ENCODE results near the gene TAB2. TPM values are rescaled to one million over a fixed set of nuclear protein-coding genes. Genes with fewer than 3 reads are reported as not detected.

The TAB2 gene
- total RNA-seq, 1 experiment from 2014 or later = 52.0 TPM

- DNase-seq (ENCODE audit: low spot score) = no peak
- in situ Hi-C loops (cut with HindIII; ENCODE audit: low sequenced_read_pairs) = no loop called here
Measured at GRCh38 chr6:149393002-149393679, 75.6 kb downstream of the TAB2 start.

GRCh38 chr6:149395185-149395584 is 77.7 kb downstream of the TAB2 start:
- in situ Hi-C loops (cut with HindIII; ENCODE audit: low sequenced_read_pairs) = no loop called here
- no peak for DNase-seq (ENCODE audit: low spot score)

DNA sequence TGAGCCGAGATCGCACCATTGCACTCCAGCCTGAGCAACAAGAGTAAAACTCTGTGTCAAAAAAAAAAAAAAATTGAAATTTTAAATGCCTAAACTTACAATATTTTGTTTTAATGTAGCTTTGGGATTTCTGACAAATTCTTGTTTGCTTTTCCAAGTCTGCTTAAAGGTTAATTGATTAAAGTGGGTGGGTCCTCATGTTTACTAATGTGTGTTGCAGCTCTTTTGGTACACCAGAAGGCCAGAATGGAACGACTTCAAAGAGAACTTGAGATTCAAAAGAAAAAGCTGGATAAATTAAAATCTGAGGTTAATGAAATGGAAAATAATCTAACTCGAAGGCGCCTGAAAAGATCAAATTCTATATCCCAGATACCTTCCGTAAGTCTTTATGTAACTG is 79.9 kb downstream of the TAB2 start:
- no peak for DNase-seq (ENCODE audit: low spot score)
- in situ Hi-C loops (cut with HindIII; ENCODE audit: low sequenced_read_pairs) = no loop called here

DNA sequence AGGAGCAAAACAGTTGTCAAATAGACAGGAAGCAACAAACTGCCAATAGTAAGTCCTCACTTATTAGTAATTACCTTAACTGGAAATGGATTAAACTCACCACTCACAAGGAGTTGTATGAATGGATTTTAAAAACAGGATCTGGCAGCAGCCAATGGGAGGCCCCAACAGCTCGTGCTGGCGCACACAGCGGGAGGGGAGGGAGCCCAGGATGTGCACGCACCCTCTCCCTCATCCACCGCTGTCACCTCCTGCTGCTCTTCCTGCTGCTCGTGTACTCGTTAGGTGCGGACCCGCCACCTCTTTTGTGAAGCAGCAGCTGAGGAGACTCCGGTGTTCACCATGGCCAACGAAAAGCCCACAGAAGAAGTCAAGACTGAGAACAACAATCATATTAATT is 82.5 kb downstream of the TAB2 start, which contains the start of gene SUMO4:
TSS of gene SUMO4 (plus strand) at position 213 of the 400 bp plus-strand sequence. CDS start at position 343, 130 bp downstream.
- in situ Hi-C loops (cut with HindIII; ENCODE audit: low sequenced_read_pairs) = loop anchor here (25.0 kb wide), 1 partner anchor 338 kb away; no protein-coding TSS in a partner anchor
- DNase-seq (ENCODE audit: low spot score) = no peak

GRCh38 chr6:149403534-149403933 is 86.0 kb downstream of the TAB2 start:
- no peak for DNase-seq (ENCODE audit: low spot score)
- in situ Hi-C loops (cut with HindIII; ENCODE audit: low sequenced_read_pairs) = loop anchor here (25.0 kb wide), 1 partner anchor 341 kb away; no protein-coding TSS in a partner anchor

GRCh38 chr6:149405823-149406765 is 88.6 kb downstream of the TAB2 start:
- DNase-seq (ENCODE audit: low spot score) = no peak
- in situ Hi-C loops (cut with HindIII; ENCODE audit: low sequenced_read_pairs) = loop anchor here (25.0 kb wide), 1 partner anchor 344 kb away; no protein-coding TSS in a partner anchor

- DNase-seq (ENCODE audit: low spot score) = no peak
- in situ Hi-C loops (cut with HindIII; ENCODE audit: low sequenced_read_pairs) = loop anchor here (25.0 kb wide), 1 partner anchor 347 kb away; no protein-coding TSS in a partner anchor
Measured at GRCh38 chr6:149409617-149410016, 92.1 kb downstream of the TAB2 start.

DNA sequence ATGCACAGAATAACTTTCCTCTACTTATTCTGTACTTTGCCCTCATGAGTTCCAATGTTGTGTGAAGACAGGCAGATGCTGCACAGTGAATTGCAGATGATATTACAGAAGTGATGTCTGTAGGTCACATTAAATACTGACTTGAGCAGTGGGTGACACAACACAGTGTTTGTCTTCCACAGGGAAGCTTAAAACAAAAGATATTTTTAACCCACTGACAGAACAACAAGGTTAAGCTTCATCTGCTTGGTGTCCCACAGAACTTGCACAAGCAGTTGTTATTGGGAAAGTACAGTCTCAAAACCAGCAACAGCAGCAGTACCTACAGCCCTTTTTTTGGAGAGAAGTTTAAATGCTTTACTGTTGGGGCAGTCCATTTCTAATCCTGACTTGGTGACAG is 93.0 kb downstream of the TAB2 start:
- in situ Hi-C loops (cut with HindIII; ENCODE audit: low sequenced_read_pairs) = loop anchor here (25.0 kb wide), 1 partner anchor 348 kb away; no protein-coding TSS in a partner anchor
- DNase-seq (ENCODE audit: low spot score) = no peak

DNA sequence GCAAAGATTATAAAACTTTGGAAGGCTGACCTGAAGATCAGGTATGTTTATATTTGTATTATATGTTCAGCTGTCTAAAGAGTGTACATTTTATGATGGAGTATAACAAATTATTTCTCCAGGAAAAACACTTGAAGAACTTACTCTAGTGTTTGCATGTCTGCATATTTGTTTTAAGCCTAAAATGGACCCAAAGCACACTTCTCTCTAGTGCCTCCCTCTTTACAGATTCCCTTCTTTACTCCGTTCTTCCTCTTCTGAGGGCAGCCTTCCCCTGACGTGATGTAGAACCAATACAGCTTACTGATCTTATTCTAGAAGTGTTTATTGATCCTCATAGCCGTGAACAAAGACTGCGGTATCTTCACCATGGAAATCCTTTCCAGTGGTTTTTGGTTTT is 96.5 kb downstream of the TAB2 start:
- no peak for DNase-seq (ENCODE audit: low spot score)
- in situ Hi-C loops (cut with HindIII; ENCODE audit: low sequenced_read_pairs) = loop anchor here (25.0 kb wide), 1 partner anchor 352 kb away; no protein-coding TSS in a partner anchor

GRCh38 chr6:149414821-149415220 is 97.3 kb downstream of the TAB2 start:
- in situ Hi-C loops (cut with HindIII; ENCODE audit: low sequenced_read_pairs) = loop anchor here (25.0 kb wide), 1 partner anchor 353 kb away; no protein-coding TSS in a partner anchor
- no peak for DNase-seq (ENCODE audit: low spot score)

DNA sequence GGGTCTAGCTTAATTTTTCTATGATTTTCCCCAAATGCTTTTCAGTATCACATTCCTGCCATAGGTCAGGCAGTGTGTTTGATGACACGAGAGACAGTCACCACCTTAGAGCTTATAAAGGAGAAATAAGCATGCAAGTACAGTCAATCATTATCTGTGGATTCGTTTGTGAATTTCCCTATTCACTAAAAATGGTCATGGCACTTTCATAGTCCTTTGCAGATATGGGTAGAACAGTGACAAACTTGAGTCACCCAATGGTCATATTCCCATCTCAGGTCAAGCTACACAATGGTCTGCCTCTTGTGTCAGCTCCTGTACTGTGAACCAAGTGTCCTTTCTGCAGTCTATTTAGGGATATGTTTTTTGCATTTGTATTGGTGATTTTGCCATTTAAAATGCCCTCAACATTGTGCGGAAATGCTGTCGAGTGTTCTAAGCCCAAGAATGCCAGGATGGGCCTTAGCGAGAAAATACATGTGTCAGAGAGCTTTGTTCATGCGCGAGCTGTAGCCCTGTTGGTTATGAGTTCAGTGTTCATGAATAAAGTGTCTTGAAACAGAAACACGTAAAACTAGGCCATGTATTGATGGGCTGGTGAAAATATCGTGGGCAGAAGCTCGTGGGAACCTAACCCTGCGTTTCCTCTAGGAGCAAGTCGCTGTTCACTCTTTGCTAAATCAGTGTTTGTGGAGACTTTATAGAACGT is 102.3 kb downstream of the TAB2 start:
- in situ Hi-C loops (cut with HindIII; ENCODE audit: low sequenced_read_pairs) = loop anchor here (25.0 kb wide), 1 partner anchor 358 kb away; no protein-coding TSS in a partner anchor
- DNase-seq (ENCODE audit: low spot score) = no peak

DNA sequence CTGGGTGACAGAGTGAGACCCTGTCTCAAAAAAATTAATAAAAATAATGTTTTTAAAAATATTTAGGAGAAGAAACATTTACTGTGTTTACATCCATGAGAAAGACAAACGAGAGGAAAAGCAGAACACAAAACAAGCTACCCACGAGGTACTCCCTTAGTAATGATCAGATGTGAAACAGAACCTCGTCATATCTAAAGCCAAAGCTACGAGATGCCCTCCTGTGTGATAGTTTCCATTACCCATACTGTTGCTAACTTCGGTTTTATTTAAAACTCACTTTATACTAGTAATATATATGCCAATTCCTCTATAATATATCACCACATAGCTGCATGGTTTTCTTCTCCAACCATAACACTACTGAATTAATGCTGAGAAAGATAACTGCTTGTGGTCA is 103.6 kb downstream of the TAB2 start:
- in situ Hi-C loops (cut with HindIII; ENCODE audit: low sequenced_read_pairs) = loop anchor here (25.0 kb wide), 1 partner anchor 359 kb away; no protein-coding TSS in a partner anchor
- no peak for DNase-seq (ENCODE audit: low spot score)

DNA sequence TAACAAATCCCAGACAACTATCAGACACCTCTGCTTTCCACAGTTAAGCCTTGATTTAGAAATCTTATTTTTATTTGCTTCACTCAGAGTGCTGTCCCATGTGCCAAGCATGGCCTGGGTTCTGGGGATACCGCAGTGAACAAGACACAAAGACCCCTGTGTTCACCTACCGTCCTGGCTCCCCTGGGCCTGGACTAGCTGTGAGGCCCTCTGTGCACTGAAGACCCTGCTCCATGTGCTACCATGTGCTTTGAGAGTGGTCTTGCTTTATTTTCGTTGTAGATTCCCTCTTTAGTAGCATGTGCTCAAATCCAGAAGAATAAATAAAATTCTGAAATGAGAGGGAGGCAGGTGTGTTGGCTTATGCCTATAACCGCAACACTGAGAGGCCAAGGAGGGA is 105.1 kb downstream of the TAB2 start:
- DNase-seq (ENCODE audit: low spot score) = no peak
- in situ Hi-C loops (cut with HindIII; ENCODE audit: low sequenced_read_pairs) = loop anchor here (25.0 kb wide), 1 partner anchor 360 kb away; no protein-coding TSS in a partner anchor

GRCh38 chr6:149423964-149424440 is 106.5 kb downstream of the TAB2 start:
- no peak for DNase-seq (ENCODE audit: low spot score)

GRCh38 chr6:149425224-149425623 is 107.7 kb downstream of the TAB2 start:
- DNase-seq (ENCODE audit: low spot score) = no peak
- in situ Hi-C loops (cut with HindIII; ENCODE audit: low sequenced_read_pairs) = no loop called here

More at GRCh38 chr6:149423964-149424440, 106.5 kb downstream of the TAB2 start:
- in situ Hi-C loops (cut with HindIII; ENCODE audit: low sequenced_read_pairs) = loop anchor here (25.0 kb wide), 1 partner anchor 362 kb away; no protein-coding TSS in a partner anchor

DNA sequence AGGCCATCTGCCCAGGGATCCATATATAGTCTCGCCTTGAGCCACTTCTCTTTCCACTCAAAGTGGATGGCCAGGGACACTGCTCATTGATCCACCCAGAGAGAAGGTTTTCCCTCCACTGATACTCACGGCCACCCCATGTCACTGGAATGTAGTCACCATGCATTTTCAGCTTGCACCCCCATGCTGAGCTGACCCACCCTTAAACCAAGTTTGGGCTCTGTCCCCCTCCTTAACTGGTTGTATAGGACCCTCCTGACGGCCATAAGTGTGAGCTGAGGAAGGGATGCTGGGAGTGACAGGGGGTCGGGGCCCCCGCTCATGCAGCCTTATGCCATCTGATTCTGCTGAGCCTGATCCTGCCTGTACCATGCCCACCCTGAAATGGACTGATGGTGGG is 108.2 kb downstream of the TAB2 start:
- in situ Hi-C loops (cut with HindIII; ENCODE audit: low sequenced_read_pairs) = no loop called here
- no peak for DNase-seq (ENCODE audit: low spot score)

- in situ Hi-C loops (cut with HindIII; ENCODE audit: low sequenced_read_pairs) = no loop called here
Measured at GRCh38 chr6:149428606-149429005, 111.1 kb downstream of the TAB2 start.

DNA sequence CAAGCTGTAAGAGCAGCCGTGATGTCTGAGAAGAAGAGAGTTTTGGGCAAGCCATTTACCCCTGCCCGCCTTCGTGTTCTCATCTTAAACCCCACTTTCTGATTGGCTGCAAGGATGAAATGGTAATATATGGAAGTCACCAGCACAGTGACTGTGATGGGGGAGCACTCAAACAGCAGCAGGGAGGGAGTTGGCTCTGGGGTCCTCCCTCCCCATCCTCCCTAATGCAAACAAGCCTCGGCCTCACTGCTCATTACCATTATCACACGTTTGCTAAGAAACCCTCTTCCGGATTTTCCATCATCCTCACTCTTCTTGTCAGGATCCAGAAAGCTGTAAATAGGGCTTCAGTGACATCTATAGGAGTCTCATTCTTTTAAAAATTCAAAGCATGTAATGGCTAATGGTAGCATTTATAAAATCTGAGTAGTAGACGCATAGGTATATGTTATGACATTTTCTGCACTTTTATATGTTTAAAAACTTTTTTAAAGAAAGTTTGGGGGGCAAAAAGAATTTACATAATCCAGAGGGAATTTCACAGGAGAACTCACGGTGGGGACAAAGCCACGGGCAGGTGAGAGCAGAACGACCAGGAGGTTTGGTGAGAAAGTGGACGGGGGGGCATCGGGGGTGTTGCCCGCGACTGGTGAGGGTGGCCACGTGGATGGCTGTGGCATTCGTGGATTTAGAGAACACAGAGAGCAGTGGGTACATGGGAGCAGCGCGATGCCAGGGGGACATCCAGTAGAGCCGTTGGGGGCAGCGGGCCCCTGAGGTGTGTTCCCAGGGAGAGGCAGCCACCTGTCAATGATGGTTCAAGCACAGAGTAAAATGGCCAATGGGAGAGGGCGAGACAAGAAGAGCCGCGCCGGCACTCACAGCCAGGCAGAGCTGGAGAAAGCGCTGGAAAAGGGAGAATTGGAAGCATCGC is 112.2 kb downstream of the TAB2 start:
- no peak for DNase-seq (ENCODE audit: low spot score)
- in situ Hi-C loops (cut with HindIII; ENCODE audit: low sequenced_read_pairs) = no loop called here

More at GRCh38 chr6:149428606-149429005, 111.1 kb downstream of the TAB2 start:
- no peak for DNase-seq (ENCODE audit: low spot score)

Measured in G401 (cell line).